SK-N-SH treated with all-trans-retinoic acid at 6 μM for 48 hours (cell line): ENCODE results near the gene LMAN1.

ENCODE experiments used
- ATAC-seq: fragments of 200-7000 bp; cut with Tn5 transposase; 3 replicates; pipeline ENCODE4 v1.9.1; 2020; ENCODE audit warnings: mild to moderate bottlenecking, moderate library complexity
- ARNTL ChIP-seq: fragments of 450-650 bp; formaldehyde crosslinking; IDR thresholded peaks from 2 replicates; pipeline ENCODE4 v1.5.0; 2020; ENCODE audit warnings: low read depth, mild to moderate bottlenecking, moderate library complexity, borderline replicate concordance
- BACH2 ChIP-seq: fragments of 250-450 bp; sonication (Bioruptor Pico); IDR thresholded peaks from 2 replicates; pipeline ENCODE4 v1.9.0; 2021; ENCODE audit warnings: mild to moderate bottlenecking, borderline replicate concordance
- CSDC2 ChIP-seq: fragments of 250-450 bp; sonication (Bioruptor Pico); IDR thresholded peaks from 2 replicates; pipeline ENCODE4 v1.5.0; 2020; ENCODE audit warnings: mild to moderate bottlenecking, moderate library complexity
- ESRRG ChIP-seq: fragments of 250-450 bp; sonication (Bioruptor Pico); IDR thresholded peaks from 2 replicates; pipeline ENCODE4 v1.6.1; 2021; ENCODE audit warnings: mild to moderate bottlenecking
- GLIS3 ChIP-seq: fragments of 250-450 bp; sonication (Bioruptor Pico); IDR thresholded peaks from 2 replicates; pipeline ENCODE4 v1.5.0; 2020; ENCODE audit warnings: mild to moderate bottlenecking, moderate library complexity
- ISL1 ChIP-seq: fragments of 250-450 bp; sonication (Bioruptor Pico); IDR thresholded peaks from 2 replicates; pipeline ENCODE4 v2.1.2; 2022; ENCODE audit warnings: mild to moderate bottlenecking, moderate library complexity
- OSR1 ChIP-seq: fragments of 250-450 bp; sonication (Bioruptor Pico); IDR thresholded peaks from 2 replicates; pipeline ENCODE4 v1.8.0; 2022; ENCODE audit warnings: moderate library complexity, mild to moderate bottlenecking, inconsistent platforms
- PPARA ChIP-seq: fragments of 250-450 bp; sonication (Bioruptor Pico); IDR thresholded peaks from 2 replicates; pipeline ENCODE4 v1.5.0; 2020; ENCODE audit warnings: mild to moderate bottlenecking, borderline replicate concordance
- RARB ChIP-seq: fragments of 250-450 bp; sonication (Bioruptor Pico); IDR thresholded peaks from 2 replicates; pipeline ENCODE4 v1.8.0; 2021; ENCODE audit warnings: mild to moderate bottlenecking, moderate library complexity
- SNAI2 ChIP-seq: fragments of 250-450 bp; sonication (Bioruptor Pico); IDR thresholded peaks from 2 replicates; pipeline ENCODE4 v1.5.0; 2020; ENCODE audit warnings: mild to moderate bottlenecking, moderate library complexity
- TCF4 ChIP-seq: fragments of 250-450 bp; sonication (Bioruptor Pico); IDR thresholded peaks from 2 replicates; pipeline ENCODE4 v1.8.0; 2021; ENCODE audit warnings: mild to moderate bottlenecking, moderate library complexity, borderline replicate concordance
- TOX ChIP-seq: fragments of 250-450 bp; sonication (Bioruptor Pico); IDR thresholded peaks from 2 replicates; pipeline ENCODE4 v1.8.0; 2021; ENCODE audit warnings: mild to moderate bottlenecking, moderate library complexity, borderline replicate concordance
- ZC3H10 ChIP-seq: fragments of 250-450 bp; sonication (Bioruptor Pico); IDR thresholded peaks from 2 replicates; pipeline ENCODE4 v1.5.1; 2021; ENCODE audit warnings: mild to moderate bottlenecking, moderate library complexity
- ZFP3 ChIP-seq: fragments of 250-450 bp; sonication (Bioruptor Pico); IDR thresholded peaks from 2 replicates; pipeline ENCODE4 v1.5.0; 2020; ENCODE audit warnings: mild to moderate bottlenecking, moderate library complexity
- ZFP30 ChIP-seq: fragments of 450-650 bp; formaldehyde crosslinking; IDR thresholded peaks from 2 replicates; pipeline ENCODE4 v1.5.0; 2022; ENCODE audit warnings: mild to moderate bottlenecking, moderate library complexity
- ZNF565 ChIP-seq: fragments of 450-650 bp; formaldehyde crosslinking; conservative IDR thresholded peaks from 2 replicates; pipeline ENCODE4 v1.5.0; 2020; ENCODE audit warnings: low read depth, mild to moderate bottlenecking, moderate library complexity
- ZNF70 ChIP-seq: fragments of 450-650 bp; formaldehyde crosslinking; IDR thresholded peaks from 2 replicates; pipeline ENCODE4 v1.5.0; 2020; ENCODE audit warnings: mild to moderate bottlenecking, moderate library complexity
- ZNF8 ChIP-seq: fragments of 450-650 bp; formaldehyde crosslinking; IDR thresholded peaks from 2 replicates; pipeline ENCODE4 v1.5.0; 2020; ENCODE audit warnings: mild to moderate bottlenecking, moderate library complexity
- TF ChIP-seq, protein P1 (sequence below): fragments of 250-450 bp; sonication (Bioruptor Pico); IDR thresholded peaks from 2 replicates; pipeline ENCODE4 v1.5.0; 2020; ENCODE audit warnings: mild to moderate bottlenecking, moderate library complexity
- TF ChIP-seq, protein P2 (sequence below): fragments of 250-450 bp; sonication (Bioruptor Pico); IDR thresholded peaks from 2 replicates; pipeline ENCODE4 v1.5.1; 2020; ENCODE audit warnings: low read depth, mild to moderate bottlenecking, moderate library complexity
- TF ChIP-seq, protein P3 (sequence below): fragments of 250-450 bp; sonication (Bioruptor Pico); IDR thresholded peaks from 2 replicates; pipeline ENCODE4 v1.8.0; 2021; ENCODE audit warnings: low read depth, mild to moderate bottlenecking, moderate library complexity, borderline replicate concordance
- TF ChIP-seq, protein P4 (sequence below): fragments of 250-450 bp; sonication (Bioruptor Pico); IDR thresholded peaks from 2 replicates; pipeline ENCODE4 v1.5.1; 2021; ENCODE audit warnings: mild to moderate bottlenecking, moderate library complexity
- TF ChIP-seq, protein P5 (sequence below): fragments of 250-450 bp; sonication (Bioruptor Pico); IDR thresholded peaks from 2 replicates; pipeline ENCODE4 v1.8.0; 2020; ENCODE audit warnings: mild to moderate bottlenecking, moderate library complexity, borderline replicate concordance

The LMAN1 gene

DNA sequence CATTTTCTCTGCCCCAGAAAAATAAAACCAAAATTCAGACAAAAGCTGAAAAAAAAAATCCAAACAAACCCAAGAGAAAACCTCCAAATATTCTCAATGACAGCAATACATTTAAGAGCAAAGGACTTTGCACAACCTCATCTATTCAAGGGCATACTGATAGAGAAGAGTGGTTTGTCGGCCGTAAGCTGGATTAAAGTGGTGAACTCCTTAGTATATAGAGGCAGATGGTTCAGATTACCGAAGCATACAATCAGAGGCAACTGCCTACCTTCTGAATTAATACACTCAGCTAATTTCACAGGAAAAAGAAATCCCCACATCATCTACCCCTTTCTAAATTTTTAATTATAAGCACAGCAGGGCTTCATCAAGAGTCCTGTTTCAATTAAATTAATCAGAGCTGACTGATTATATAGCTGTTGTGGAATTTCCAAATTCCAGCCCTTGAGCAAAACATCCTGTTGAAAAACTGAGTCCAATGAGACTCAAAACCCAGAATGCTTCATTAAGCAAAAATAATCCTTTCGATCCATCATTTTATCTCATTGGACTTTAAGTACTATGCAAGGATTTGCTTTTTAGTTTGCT, 40.5 kb downstream of the LMAN1 start, which contains the start of gene CPLX4:
TSS of gene CPLX4 (minus strand) at position 190 of the 591 bp plus-strand sequence. CDS start at position 3, 187 bp downstream.
- TF ChIP-seq ZC3H10 (no peak), GLIS3 (CRISPR knock-in tag) (no peak), ESRRG (CRISPR knock-in tag) (no peak), TOX (no peak), PPARA (CRISPR knock-in tag) (no peak), OSR1 (CRISPR knock-in tag) (no peak), ARNTL (CRISPR knock-in tag) (no peak)
- TF ChIP-seq, protein P1, sequence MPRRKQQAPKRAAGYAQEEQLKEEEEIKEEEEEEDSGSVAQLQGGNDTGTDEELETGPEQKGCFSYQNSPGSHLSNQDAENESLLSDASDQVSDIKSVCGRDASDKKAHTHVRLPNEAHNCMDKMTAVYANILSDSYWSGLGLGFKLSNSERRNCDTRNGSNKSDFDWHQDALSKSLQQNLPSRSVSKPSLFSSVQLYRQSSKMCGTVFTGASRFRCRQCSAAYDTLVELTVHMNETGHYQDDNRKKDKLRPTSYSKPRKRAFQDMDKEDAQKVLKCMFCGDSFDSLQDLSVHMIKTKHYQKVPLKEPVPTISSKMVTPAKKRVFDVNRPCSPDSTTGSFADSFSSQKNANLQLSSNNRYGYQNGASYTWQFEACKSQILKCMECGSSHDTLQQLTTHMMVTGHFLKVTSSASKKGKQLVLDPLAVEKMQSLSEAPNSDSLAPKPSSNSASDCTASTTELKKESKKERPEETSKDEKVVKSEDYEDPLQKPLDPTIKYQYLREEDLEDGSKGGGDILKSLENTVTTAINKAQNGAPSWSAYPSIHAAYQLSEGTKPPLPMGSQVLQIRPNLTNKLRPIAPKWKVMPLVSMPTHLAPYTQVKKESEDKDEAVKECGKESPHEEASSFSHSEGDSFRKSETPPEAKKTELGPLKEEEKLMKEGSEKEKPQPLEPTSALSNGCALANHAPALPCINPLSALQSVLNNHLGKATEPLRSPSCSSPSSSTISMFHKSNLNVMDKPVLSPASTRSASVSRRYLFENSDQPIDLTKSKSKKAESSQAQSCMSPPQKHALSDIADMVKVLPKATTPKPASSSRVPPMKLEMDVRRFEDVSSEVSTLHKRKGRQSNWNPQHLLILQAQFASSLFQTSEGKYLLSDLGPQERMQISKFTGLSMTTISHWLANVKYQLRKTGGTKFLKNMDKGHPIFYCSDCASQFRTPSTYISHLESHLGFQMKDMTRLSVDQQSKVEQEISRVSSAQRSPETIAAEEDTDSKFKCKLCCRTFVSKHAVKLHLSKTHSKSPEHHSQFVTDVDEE (CRISPR knock-in tag), result no peak
- TF ChIP-seq, protein P2, sequence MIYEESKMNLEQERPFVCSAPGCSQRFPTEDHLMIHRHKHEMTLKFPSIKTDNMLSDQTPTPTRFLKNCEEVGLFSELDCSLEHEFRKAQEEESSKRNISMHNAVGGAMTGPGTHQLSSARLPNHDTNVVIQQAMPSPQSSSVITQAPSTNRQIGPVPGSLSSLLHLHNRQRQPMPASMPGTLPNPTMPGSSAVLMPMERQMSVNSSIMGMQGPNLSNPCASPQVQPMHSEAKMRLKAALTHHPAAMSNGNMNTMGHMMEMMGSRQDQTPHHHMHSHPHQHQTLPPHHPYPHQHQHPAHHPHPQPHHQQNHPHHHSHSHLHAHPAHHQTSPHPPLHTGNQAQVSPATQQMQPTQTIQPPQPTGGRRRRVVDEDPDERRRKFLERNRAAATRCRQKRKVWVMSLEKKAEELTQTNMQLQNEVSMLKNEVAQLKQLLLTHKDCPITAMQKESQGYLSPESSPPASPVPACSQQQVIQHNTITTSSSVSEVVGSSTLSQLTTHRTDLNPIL (CRISPR knock-in tag), result no peak
- TF ChIP-seq, protein P3, sequence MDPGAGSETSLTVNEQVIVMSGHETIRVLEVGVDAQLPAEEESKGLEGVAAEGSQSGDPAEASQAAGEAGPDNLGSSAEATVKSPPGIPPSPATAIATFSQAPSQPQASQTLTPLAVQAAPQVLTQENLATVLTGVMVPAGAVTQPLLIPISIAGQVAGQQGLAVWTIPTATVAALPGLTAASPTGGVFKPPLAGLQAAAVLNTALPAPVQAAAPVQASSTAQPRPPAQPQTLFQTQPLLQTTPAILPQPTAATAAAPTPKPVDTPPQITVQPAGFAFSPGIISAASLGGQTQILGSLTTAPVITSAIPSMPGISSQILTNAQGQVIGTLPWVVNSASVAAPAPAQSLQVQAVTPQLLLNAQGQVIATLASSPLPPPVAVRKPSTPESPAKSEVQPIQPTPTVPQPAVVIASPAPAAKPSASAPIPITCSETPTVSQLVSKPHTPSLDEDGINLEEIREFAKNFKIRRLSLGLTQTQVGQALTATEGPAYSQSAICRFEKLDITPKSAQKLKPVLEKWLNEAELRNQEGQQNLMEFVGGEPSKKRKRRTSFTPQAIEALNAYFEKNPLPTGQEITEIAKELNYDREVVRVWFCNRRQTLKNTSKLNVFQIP, result no peak
- no peak for ATAC-seq

DNA sequence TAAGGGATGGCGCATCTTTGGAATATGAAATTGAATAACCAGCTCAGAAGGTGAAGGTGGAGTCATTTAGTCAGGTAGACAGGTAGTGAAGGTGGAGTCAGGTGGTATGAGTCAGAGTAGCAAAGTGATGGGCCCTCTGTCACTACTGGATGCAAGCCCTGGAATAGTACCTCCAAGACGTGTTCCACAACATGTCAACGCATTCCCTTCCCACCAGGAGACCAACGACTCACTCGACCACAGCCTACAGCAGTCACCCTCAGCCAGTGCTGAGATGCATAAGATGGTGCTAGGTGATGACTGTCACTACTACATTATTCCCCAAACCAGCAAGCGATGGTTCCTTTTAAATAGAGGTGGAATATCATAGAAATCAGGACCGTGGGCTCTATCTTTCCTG, 47.4 kb downstream of the LMAN1 start:
- ATAC-seq, result no peak
- TF ChIP-seq, protein P4, sequence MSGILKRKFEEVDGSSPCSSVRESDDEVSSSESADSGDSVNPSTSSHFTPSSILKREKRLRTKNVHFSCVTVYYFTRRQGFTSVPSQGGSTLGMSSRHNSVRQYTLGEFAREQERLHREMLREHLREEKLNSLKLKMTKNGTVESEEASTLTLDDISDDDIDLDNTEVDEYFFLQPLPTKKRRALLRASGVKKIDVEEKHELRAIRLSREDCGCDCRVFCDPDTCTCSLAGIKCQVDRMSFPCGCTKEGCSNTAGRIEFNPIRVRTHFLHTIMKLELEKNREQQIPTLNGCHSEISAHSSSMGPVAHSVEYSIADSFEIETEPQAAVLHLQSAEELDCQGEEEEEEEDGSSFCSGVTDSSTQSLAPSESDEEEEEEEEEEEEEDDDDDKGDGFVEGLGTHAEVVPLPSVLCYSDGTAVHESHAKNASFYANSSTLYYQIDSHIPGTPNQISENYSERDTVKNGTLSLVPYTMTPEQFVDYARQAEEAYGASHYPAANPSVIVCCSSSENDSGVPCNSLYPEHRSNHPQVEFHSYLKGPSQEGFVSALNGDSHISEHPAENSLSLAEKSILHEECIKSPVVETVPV (CRISPR knock-in tag), result no peak
- TF ChIP-seq, protein P2 (CRISPR knock-in tag), result no peak
- TF ChIP-seq BACH2 (no peak), ZNF70 (no peak), RARB (no peak), ARNTL (CRISPR knock-in tag) (no peak), ZNF565 (CRISPR knock-in tag) (no peak), ZFP30 (no peak), ZNF8 (no peak), ZFP3 (CRISPR knock-in tag) (no peak), ISL1 (CRISPR knock-in tag) (no peak), TCF4 (CRISPR knock-in tag) (no peak), TOX (no peak), GLIS3 (CRISPR knock-in tag) (no peak), CSDC2 (CRISPR knock-in tag) (no peak), SNAI2 (CRISPR knock-in tag) (no peak)
- TF ChIP-seq, protein P5, sequence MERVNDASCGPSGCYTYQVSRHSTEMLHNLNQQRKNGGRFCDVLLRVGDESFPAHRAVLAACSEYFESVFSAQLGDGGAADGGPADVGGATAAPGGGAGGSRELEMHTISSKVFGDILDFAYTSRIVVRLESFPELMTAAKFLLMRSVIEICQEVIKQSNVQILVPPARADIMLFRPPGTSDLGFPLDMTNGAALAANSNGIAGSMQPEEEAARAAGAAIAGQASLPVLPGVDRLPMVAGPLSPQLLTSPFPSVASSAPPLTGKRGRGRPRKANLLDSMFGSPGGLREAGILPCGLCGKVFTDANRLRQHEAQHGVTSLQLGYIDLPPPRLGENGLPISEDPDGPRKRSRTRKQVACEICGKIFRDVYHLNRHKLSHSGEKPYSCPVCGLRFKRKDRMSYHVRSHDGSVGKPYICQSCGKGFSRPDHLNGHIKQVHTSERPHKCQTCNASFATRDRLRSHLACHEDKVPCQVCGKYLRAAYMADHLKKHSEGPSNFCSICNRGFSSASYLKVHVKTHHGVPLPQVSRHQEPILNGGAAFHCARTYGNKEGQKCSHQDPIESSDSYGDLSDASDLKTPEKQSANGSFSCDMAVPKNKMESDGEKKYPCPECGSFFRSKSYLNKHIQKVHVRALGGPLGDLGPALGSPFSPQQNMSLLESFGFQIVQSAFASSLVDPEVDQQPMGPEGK (CRISPR knock-in tag), result no peak
- TF ChIP-seq, protein P1 (CRISPR knock-in tag), result no peak
